ENCODE measurements around the gene OPCML.

Gene OPCML

GRCh38 chr11:132942611-132943356 lies 589.5 kb downstream of the OPCML start:
- H3K4me2 ChIP-seq: no peak overlapping the region
- no peaks in the 10 kb centered on the region for H4K20me1 ChIP-seq (ENCODE audit: insufficient read depth)
- H3K36me3 ChIP-seq (ENCODE audit: insufficient read depth): no peaks in the 10 kb centered on the region
- H3K4me3 ChIP-seq (IDR thresholded peaks at IDR 0.05; ENCODE audit: insufficient read depth, low read depth, low read length): no peak overlapping the region
- H3K9ac ChIP-seq: no peak overlapping the region
- TF ChIP-seq CTCF (conservative IDR thresholded peaks at IDR 0.05; ENCODE audit: low read depth, low read length): no peak
- H3K27ac ChIP-seq: no peak overlapping the region
- no peak overlapping the region for H2AFZ ChIP-seq (ENCODE audit: low read depth)
- H3K27me3 ChIP-seq (ENCODE audit: insufficient read depth, low read depth): no peaks in the 10 kb centered on the region
- H3K79me2 ChIP-seq (ENCODE audit: insufficient read depth, low read depth): no peaks in the 10 kb centered on the region
- no peaks in the 10 kb centered on the region for H3K4me1 ChIP-seq (ENCODE audit: low read depth, poor library complexity, severe bottlenecking)

GRCh38 chr11:132941761-132942160 lies 590.5 kb downstream of the OPCML start:
- H4K20me1 ChIP-seq (ENCODE audit: insufficient read depth): no peaks in the 10 kb centered on the region

GRCh38 chr11:132941024-132941646 lies 591.2 kb downstream of the OPCML start:
- Histone ChIP-seq H2AFZ (ENCODE audit: low read depth) (no peak overlapping the region), H3K4me3 (IDR thresholded peaks at IDR 0.05; ENCODE audit: insufficient read depth, low read depth, low read length) (no peak overlapping the region), H3K36me3 (ENCODE audit: insufficient read depth) (no peaks in the 10 kb centered on the region), H4K20me1 (ENCODE audit: insufficient read depth) (no peaks in the 10 kb centered on the region), H3K4me1 (ENCODE audit: low read depth, poor library complexity, severe bottlenecking) (no peaks in the 10 kb centered on the region), H3K27me3 (ENCODE audit: insufficient read depth, low read depth) (no peaks in the 10 kb centered on the region), H3K9ac (no peak overlapping the region), H3K4me2 (no peak overlapping the region), H3K27ac (no peak overlapping the region), H3K79me2 (ENCODE audit: insufficient read depth, low read depth) (no peaks in the 10 kb centered on the region)
- peak; percentile 80 for TF ChIP-seq CTCF (conservative IDR thresholded peaks at IDR 0.05; ENCODE audit: low read depth, low read length)

More at GRCh38 chr11:132941761-132942160, 590.5 kb downstream of the OPCML start:
- no peak overlapping the region for H3K27ac ChIP-seq
- H2AFZ ChIP-seq (ENCODE audit: low read depth): no peak overlapping the region
- no peaks in the 10 kb centered on the region for H3K4me1 ChIP-seq (ENCODE audit: low read depth, poor library complexity, severe bottlenecking)
- H3K27me3 ChIP-seq (ENCODE audit: insufficient read depth, low read depth): no peaks in the 10 kb centered on the region
- H3K9ac ChIP-seq: no peak overlapping the region
- H3K4me2 ChIP-seq: no peak overlapping the region
- H3K36me3 ChIP-seq (ENCODE audit: insufficient read depth): no peaks in the 10 kb centered on the region
- TF ChIP-seq CTCF (conservative IDR thresholded peaks at IDR 0.05; ENCODE audit: low read depth, low read length): no peak
- H3K79me2 ChIP-seq (ENCODE audit: insufficient read depth, low read depth): no peaks in the 10 kb centered on the region
- no peak overlapping the region for H3K4me3 ChIP-seq (IDR thresholded peaks at IDR 0.05; ENCODE audit: insufficient read depth, low read depth, low read length)

GRCh38 chr11:132937016-132937415 lies 595.3 kb downstream of the OPCML start:
- no peak for TF ChIP-seq CTCF (conservative IDR thresholded peaks at IDR 0.05; ENCODE audit: low read depth, low read length)
- H3K4me2 ChIP-seq: no peak overlapping the region
- no peaks in the 10 kb centered on the region for H3K27me3 ChIP-seq (ENCODE audit: insufficient read depth, low read depth)

More at GRCh38 chr11:132937016-132937415, 595.3 kb downstream of the OPCML start:
- H3K27ac ChIP-seq: no peak overlapping the region
- no peak overlapping the region for H2AFZ ChIP-seq (ENCODE audit: low read depth)
- H4K20me1 ChIP-seq (ENCODE audit: insufficient read depth): no peaks in the 10 kb centered on the region
- H3K4me1 ChIP-seq (ENCODE audit: low read depth, poor library complexity, severe bottlenecking): no peaks in the 10 kb centered on the region
- no peaks in the 10 kb centered on the region for H3K36me3 ChIP-seq (ENCODE audit: insufficient read depth)
- no peak overlapping the region for H3K9ac ChIP-seq
- no peak overlapping the region for H3K4me3 ChIP-seq (IDR thresholded peaks at IDR 0.05; ENCODE audit: insufficient read depth, low read depth, low read length)
- no peaks in the 10 kb centered on the region for H3K79me2 ChIP-seq (ENCODE audit: insufficient read depth, low read depth)

Data from KMS-11 (cell line).